GM19324 (cell line): ENCODE results near the gene GGACT.

Source experiments
- ATAC-seq: cut with Tn5 transposase; IDR thresholded peaks from one replicate; pipeline ENCODE4 v1.9.1; 2021; ENCODE audit warnings: mild to moderate bottlenecking, moderate library complexity; ENCODE audit not compliant: unreplicated experiment, low FRiP score

GGACT gene

GRCh38 chr13:100518394-100519062 lies 70.1 kb downstream of the GGACT start:
- no peak for ATAC-seq

- ATAC-seq = no peak
Observed at GRCh38 chr13:100517728-100518127, 70.9 kb downstream of the GGACT start.

GRCh38 chr13:100517135-100517534 lies 71.5 kb downstream of the GGACT start:
- ATAC-seq = no peak

GRCh38 chr13:100515410-100515800 lies 73.2 kb downstream of the GGACT start:
- no peak for ATAC-seq

- ATAC-seq = no peak
Observed at GRCh38 chr13:100514788-100515409, 73.7 kb downstream of the GGACT start.

GRCh38 chr13:100513987-100514670 lies 74.5 kb downstream of the GGACT start:
- no peak for ATAC-seq

- no peak for ATAC-seq
Observed at GRCh38 chr13:100513171-100513570, 75.4 kb downstream of the GGACT start.

GRCh38 chr13:100512422-100512821 lies 76.2 kb downstream of the GGACT start:
- no peak for ATAC-seq

- ATAC-seq = no peak
Observed at GRCh38 chr13:100511466-100511865, 77.1 kb downstream of the GGACT start.

- no peak for ATAC-seq
Observed at GRCh38 chr13:100510208-100510957, 78.2 kb downstream of the GGACT start.

GRCh38 chr13:100508996-100509395 lies 79.6 kb downstream of the GGACT start:
- ATAC-seq = no peak

GRCh38 chr13:100508455-100508854 lies 80.1 kb downstream of the GGACT start:
- ATAC-seq = no peak

GRCh38 chr13:100506600-100507422 lies 81.8 kb downstream of the GGACT start:
- peak; percentile 24 for ATAC-seq

GRCh38 chr13:100506154-100506553 lies 82.4 kb downstream of the GGACT start:
- peak; percentile 66 for ATAC-seq

GRCh38 chr13:100503622-100504021 lies 85.0 kb downstream of the GGACT start:
- ATAC-seq = no peak

- no peak for ATAC-seq
Observed at GRCh38 chr13:100502446-100502845, 86.1 kb downstream of the GGACT start.

- ATAC-seq = no peak
Observed at GRCh38 chr13:100497389-100497788, 91.2 kb downstream of the GGACT start.

- ATAC-seq = no peak
Observed at GRCh38 chr13:100495455-100495854, 93.1 kb downstream of the GGACT start.

GRCh38 chr13:100493418-100493817 lies 95.2 kb downstream of the GGACT start:
- ATAC-seq = no peak

- no peak for ATAC-seq
Observed at GRCh38 chr13:100491164-100491842, 97.3 kb downstream of the GGACT start.
